NCI-H2171 treated with DMSO at 0.1 percent for 48 hours (cell line): ENCODE measurements around the gene ESYT3.
"Not testable (repeated sequence)": the region's sequence is repeated elsewhere in the genome, so short reads cannot be mapped to it uniquely, and the experiment has no call there.

Experiments
- DNase-seq: peaks from one replicate; lab custom pipeline; 2025; lab: John Stamatoyannopoulos, UW

The ESYT3 gene

DNA sequence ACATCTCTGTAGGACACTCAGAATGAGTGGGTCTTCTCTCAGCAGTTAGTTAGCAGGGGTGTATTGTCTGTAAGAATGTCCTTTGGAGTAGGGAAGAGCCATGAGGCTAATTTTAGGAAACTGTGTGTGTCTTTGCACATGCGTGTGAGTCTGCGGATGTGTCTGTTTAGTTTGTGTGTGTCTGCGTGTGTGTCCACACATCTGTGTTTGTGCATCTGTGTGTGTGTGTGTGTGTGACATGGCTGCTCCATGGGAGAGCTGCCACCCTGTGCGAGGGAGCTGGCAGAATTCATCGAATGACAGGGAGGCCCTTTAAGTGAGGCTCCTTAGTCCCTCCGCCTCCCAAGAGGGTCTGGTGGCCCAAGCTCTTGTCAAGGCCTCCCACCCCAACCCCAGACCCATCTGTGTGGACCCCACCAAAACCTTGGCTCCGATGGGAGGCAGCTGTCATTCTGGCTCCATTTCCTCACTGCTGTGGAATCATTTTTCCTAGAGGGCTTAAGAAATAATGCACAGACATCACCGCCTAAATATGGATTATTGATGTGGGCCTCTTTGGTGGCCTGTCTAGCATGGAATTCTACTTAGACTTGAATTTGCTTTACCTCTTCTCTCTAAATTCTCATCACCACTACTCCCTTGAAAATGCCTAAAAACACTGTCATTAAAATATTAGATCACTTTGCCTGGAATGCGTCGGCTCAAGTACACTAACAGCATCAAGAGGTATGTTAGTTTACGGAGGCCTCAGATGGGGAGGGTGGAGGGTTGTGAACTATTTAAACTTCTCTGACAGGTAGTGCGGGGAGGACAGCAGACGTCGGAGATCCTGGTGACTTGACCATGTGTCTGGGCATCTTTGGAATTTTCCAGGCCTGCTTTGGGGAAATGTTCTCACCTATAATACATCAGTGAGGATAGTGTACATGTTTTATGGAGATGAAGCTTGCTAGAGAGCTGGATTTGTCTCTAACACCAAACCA is 9.4 kb downstream of the ESYT3 start:
- no peak for DNase-seq

GRCh38 chr3:138445236-138445635 is 10.8 kb downstream of the ESYT3 start:
- DNase-seq, result no peak

- DNase-seq, result no peak
These were observed 11.2 kb downstream of the ESYT3 start for GRCh38 chr3:138445654-138446053.

DNA sequence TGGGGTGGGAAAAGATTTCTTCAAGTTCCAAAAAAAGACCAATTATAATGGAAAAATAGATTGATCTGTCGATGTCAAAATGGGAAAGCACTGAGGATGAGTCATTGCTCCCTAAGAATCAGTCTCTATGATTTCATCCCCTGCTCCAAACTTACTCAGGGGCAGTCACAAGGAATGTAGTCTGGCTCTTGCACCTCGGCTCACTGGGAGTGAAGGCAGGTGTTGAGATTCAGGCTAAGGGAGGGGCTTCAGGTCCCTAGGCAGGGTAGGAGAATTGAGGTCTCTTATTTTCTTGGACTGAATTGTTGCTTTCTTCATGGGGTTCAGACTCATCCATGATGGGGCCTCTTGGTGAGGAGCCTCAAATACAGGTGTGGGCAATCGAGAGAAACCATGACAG is 14.2 kb downstream of the ESYT3 start:
- DNase-seq, result no peak

DNA sequence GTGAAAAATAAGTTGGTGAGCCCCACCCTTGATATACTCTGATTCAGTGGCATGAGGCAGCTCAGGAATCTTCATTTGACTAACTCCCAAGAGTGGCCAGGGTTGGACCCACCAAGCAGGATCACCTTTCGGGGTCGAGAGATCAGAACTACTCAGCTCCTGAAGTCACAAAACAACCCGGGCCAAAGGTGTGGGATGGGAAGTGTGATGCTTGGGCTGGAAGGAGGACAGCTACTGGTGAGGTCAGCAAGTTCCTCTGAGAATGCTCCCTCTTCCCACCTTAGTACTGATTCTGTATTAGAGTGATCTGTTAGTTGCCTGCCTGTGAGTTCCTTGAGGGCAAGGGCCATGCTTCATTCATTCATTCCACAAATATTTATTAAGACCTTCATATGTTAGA is 15.1 kb downstream of the ESYT3 start:
- DNase-seq, result no peak

DNA sequence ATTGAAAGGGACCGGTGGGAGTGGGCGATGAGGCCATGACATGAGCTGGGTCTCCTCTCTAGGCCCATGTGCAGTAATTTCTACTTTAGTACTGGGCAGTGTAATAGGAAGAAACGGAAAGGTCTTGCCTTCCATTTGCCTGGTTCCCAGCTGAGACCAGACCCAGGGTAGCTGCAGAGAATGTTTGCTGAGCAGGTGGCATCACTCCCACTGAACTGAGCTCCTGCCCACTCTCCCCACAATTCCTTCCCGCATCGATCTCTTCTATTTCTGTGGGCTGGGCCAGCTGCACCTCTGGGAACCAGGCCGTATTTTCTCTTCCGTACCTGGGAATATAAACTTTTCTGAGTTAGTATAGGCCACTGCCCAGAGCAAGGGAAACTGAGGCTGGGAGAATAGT is 15.8 kb downstream of the ESYT3 start:
- no peak for DNase-seq

GRCh38 chr3:138450704-138451424 is 16.4 kb downstream of the ESYT3 start:
- DNase-seq, result no peak

DNA sequence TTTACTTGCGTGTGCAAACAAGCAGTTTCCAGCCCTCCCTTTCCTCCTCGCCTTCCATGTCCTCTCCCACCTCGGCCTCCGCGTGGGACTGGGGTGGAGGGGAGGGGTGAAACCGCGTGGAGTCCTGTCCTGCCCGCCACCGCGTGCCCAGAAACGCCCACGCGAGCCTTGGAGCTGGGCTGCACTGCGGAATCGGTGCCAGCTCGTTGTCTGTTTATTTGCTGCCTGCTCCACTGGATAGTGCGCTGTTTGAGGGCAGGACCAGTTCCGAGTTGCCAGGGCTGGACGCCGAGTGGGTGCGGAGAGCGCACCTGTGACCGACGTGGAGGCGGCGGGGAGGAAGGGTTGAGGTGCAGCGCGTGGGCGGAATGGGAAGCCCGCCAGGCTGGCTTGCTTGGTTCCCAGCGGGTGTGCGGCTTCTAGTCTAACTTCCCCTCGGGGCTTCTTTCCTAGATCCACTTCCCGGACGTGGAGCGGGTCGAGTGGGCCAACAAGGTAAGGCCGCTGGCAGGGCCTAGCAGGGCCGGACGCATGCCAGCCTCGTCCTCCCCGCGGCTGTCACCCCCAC is 17.3 kb downstream of the ESYT3 start:
- no peak for DNase-seq

DNA sequence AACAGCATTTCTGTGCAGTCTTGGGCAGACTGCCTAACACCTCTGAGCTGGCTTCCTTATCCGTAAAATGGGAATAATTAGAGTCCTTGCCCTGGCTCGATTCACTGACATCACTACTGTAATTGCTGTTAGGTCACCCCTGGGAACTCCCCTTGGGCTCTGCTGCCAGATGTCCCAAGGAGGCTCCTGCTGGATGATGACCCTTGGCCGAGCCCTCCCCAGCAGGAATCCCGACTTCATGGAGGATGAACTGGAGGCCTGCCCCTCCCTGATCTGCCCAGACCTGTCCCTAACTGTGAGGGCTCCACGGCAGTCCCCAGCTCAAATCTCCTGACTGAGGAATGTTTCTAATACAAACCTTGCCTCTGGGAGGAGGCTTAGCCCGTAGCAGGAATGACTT is 18.0 kb downstream of the ESYT3 start:
- no peak for DNase-seq

DNA sequence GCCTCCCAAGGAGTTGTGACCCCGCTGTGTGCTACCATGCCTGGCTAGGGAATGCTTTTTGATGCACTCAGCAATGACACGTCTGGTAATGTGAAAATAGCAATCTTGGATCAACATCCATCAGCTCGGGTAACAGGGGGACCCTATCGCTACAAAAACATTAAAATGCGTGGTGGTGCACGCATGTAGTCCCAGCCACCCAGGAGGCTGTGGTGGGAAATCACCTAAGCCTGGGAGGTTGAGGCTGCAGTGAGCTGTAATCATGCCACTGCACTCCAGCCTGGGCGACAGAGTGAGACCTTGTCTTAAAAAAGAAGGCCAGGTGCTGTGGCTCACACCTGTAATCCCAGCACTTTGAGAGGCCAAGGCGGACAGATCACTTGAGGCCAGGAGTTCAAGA is 19.5 kb downstream of the ESYT3 start:
- DNase-seq, result not testable (repeated sequence)

DNA sequence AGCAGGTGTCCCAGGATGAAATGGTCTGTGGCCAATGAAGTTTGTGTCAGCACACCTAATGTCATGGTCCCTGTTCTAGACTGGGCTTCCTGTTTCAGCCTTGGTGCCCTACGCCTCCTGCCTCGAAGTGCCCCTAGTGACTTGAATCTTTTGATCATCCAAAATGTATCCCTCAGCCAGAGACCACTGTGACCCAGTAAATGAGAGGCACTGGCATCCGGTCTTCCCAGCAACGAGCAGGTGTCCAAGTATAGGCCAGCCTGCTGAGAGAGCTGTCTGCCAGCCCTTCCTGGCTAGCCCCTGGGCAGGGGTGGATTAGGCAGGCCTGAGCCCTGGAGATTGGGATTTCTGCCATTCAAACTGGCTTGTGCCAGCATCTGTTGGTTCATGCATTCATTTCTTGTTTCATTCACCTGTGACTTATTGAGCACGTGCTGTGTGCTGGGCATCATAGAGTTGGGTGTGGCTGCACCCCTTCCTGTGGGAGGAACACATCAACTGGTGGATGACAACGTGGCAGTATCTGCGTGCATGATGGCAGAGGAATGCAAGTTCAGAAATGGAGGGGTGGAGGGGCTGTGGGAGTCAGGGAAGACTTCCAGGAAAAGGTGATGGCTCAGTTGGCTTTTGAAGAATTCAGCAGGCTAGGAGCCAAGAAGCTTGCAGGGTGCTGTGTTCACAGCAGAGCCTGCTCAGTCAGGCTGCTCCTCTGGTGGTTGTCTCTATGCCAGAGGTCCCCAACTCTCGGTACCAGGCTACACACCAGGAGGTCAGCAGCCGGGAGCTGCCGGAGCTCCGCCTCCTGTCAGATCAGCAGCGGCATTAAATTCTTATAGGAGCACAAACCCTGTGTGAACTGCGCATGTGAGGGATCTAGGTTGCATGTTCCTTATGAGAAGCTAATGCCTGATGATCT is 21.6 kb downstream of the ESYT3 start:
- no peak for DNase-seq

DNA sequence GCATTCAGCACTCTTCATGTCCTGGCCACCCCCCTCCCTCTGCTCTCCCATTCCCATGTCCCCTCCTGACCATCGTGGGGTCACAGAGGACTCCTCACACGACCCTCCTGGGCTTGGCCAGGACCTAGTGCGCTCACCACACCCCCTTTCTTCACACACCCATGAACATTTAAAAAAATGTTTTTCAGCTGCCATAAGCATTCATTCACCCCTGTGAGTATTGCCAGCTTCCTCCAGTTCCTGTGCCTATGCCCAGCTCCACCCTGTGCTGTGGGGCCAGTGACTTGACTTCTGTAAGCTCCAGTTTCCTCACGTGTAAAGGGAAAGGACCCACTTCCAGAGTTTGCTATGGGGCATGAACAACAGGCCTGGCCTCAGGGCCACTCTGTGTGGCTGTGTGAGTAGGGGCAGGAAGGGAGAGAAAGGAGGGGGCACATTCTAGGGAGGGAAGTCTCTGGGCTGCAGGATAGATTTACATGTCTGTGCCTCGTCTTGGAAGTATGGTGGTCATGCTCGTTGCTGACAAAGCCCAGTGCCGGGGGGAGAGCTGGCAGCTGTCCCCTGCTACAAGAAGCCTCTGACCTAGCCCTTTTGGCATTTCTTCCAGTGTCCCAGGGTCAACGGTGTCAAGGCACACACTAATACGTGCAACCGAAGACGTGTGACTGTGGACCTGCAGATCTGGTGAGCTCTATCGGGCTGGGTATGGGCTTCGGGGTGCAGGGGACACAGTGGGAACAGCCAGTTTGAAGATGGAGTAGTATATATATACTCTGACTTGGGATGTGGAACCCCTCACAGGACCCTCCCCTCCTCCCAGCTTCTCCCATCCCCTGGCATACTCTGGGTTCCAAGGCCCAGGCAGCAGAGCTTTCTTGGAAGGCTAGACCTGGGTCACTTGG is 22.8 kb downstream of the ESYT3 start:
- DNase-seq, result no peak

DNA sequence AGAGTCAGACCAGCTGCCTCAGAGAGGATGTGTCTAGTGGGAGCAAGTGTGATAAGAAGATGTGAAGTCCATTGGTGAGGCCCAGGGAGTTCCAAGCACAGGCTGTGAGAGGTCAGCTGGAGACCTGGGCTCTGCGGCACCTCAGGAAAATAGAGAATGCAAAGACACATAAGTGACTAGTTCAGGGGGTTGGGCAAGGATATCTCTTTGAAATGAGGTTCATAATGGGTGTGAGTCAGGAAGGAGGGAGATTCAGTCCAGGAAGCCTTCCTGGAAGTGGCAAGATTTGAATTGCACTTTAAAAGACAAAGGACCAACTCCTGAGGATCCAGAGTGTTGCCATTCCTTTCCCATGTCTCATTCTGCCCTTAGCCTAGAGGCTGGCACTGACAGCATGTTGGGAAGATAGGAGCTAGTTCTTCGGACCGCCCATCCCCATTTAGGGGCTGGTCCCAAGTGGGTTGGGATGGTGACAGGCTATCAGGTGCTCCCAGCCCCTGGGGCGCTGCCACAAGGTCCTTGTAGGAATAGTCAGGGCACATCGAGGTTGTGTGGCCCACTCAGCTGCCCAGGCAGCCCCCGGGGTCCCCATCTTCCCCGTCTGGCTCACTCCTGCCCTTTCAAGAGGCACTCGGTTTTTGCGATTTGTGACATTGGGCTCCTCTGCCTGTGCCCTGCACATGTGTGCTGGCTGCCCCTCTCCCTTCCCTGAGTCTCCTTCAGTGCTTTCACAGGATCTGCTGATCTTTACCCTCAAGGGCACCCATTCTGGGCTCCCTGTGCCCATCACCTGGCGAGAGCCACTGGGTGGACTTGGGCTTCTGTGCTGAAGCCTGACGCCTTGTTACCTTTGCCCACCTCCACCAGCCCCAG is 23.7 kb downstream of the ESYT3 start:
- DNase-seq, result no peak

GRCh38 chr3:138458774-138459499 is 24.5 kb downstream of the ESYT3 start:
- no peak for DNase-seq

DNA sequence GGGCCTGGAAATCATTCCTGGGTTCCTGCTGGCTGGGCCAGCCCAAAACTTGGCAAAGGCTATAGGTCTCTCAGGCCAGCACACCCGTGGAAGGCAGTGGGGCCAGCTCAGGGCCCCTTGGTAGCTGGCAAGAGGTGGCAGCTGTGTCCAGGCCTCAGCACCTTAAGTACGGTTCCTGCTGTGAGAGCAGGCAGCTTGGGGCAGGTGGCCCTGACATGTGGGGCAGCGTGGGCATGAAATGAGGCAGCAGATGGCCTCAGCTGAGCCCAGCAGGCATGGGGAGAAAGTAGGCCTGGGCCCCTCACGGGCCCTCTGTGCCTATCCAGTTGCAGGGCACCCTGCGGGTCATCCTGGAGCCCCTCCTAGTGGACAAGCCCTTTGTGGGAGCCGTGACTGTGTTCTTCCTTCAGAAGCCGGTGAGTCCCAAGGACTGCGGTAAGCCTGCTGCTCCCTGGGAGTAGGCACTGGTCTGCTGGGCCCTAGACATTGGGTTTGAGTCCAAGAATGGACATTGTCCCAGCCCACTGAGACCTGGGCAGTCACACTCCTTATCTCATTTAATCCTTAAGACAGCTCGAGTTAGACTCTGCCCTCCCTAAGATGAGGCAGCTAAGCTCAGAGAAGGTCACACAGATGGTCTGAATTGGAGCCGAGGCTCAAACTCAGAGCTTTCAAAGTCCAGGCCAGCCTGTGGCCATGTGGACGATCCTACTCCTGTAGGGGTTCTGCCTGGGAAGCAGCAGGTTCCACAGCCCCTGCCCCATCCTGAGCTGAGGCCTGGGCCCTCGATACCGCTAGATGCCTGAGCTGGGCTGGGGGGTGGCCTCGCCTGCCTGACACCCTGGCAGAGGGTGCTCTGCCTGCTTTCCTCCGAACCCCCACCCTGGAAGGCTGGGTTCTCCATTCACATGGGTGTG is 25.5 kb downstream of the ESYT3 start:
- peak; percentile 55 for DNase-seq

- no peak for DNase-seq
These were observed 26.3 kb downstream of the ESYT3 start for GRCh38 chr3:138460536-138461205.

GRCh38 chr3:138461246-138461645 is 26.8 kb downstream of the ESYT3 start:
- DNase-seq, result no peak
